Tibial artery (tissue), 4 donors: ENCODE measurements around the gene S1PR3.

Source experiments
- DNase-seq, 2 donors: peaks; one replicate each; pipeline ENCODE4 v3.0.0-alpha.2; 2019
- H3K27ac ChIP-seq, 2 donors: fragments of 200-600 bp; sonication (generic) in 1 of 2; 1 replicate in 1 of 2; 2 replicates in 1 of 2; pipeline ENCODE4 v1.5.1; 2018 to 2019; ENCODE audit warnings: mild to moderate bottlenecking in 1 of 2
- H3K27me3 ChIP-seq, 2 donors: fragments of 200-600 bp; sonication (generic) in 1 of 2; one replicate each; pipeline versions ENCODE4 v1.5.1 to v1.6.0; 2016 to 2019
- H3K36me3 ChIP-seq, 3 donors: fragments of 200-600 bp; sonication (generic) in 2 of 3; one replicate each; pipeline ENCODE4 v1.5.1; 2016 to 2019; ENCODE audit warnings: mild to moderate bottlenecking in 2 of 3
- H3K4me1 ChIP-seq, 4 donors: fragments of 200-600 bp; sonication (generic) in 2 of 4; 1 replicate in 3 of 4; 2 replicates in 1 of 4; pipeline ENCODE4 v1.5.1; 2016 to 2019
- H3K4me3 ChIP-seq, 2 donors: fragments of 200-600 bp; sonication (generic) in 1 of 2; 1 replicate in 1 of 2; 2 replicates in 1 of 2; pipeline ENCODE4 v1.5.1; 2018 to 2019; ENCODE audit warnings: mild to moderate bottlenecking in 2 of 2
- H3K9me3 ChIP-seq, 3 donors: fragments of 200-600 bp; sonication (generic) in 1 of 3; one replicate each; pipeline ENCODE4 v1.5.1; 2016 to 2019
- CTCF ChIP-seq, 2 experiments: fragments of 200-600 bp in 1 of 2; fragments of 450-650 bp in 1 of 2; IDR thresholded peaks; one replicate each; pipeline ENCODE4 v1.5.1; 2017 to 2019; ENCODE audit warnings: antibody characterized with exemption in 2 of 2, mild to moderate bottlenecking in 1 of 2, moderate library complexity in 1 of 2
- intact Hi-C: fragments of 100-400 bp; cut with DNase I; formaldehyde crosslinking; loops from one replicate; pipeline ENCODE4 v1.15.0; 2023; ENCODE audit warnings: low total_unique reads

The S1PR3 gene

GRCh38 chr9:89000973-89001916 lies 10.0 kb downstream of the S1PR3 start:
- Histone ChIP-seq H3K27me3 (no peaks in the 10 kb centered on the region), H3K36me3 (peaks cover 26 to 48% (median 39%) of the 10 kb centered on the region in 3 donors), H3K4me3 (no peak overlapping the region), H3K4me1 (peaks cover 8 to 55% (median 49%) of the 10 kb centered on the region in 4 donors), H3K27ac (peak overlapping the region; percentile 75 to 92), H3K9me3 (no peaks in the 10 kb centered on the region)
- intact Hi-C loops: loop anchor here (2.0 to 10.0 kb wide), 2 partner anchors 408 to 466 kb away; partner anchors contain the start of gene NXNL2
- DNase-seq: peak; percentile 91 to 94
- TF ChIP-seq CTCF (IDR thresholded peaks at IDR 0.05): peak; percentile 75 to 86

DNA sequence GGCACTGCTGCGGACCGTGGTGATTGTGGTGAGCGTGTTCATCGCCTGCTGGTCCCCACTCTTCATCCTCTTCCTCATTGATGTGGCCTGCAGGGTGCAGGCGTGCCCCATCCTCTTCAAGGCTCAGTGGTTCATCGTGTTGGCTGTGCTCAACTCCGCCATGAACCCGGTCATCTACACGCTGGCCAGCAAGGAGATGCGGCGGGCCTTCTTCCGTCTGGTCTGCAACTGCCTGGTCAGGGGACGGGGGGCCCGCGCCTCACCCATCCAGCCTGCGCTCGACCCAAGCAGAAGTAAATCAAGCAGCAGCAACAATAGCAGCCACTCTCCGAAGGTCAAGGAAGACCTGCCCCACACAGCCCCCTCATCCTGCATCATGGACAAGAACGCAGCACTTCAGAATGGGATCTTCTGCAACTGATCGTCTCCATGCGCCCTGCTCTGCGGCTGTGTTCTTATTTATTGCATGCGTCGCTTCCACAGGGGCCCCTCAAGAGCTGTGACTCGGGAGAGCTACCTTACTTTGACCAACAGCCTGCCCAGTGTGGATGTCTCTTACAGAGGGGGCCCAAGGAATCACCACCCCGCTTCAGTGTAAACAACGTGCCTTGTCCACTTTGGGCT lies 10.8 kb downstream of the S1PR3 start:
- DNase-seq: peak; percentile 3 to 61
- H3K27ac ChIP-seq: peak overlapping the region; percentile 75 to 92
- peaks cover 8 to 47% (median 44%) of the 10 kb centered on the region in 4 donors for H3K4me1 ChIP-seq
- H3K36me3 ChIP-seq: peaks cover 20 to 42% (median 35%) of the 10 kb centered on the region in 3 donors
- H3K4me3 ChIP-seq: no peak overlapping the region
- intact Hi-C loops: loop anchor here (2.0 to 10.0 kb wide), 2 partner anchors 409 to 467 kb away; partner anchors contain the start of gene NXNL2
- H3K27me3 ChIP-seq: no peaks in the 10 kb centered on the region
- TF ChIP-seq CTCF (IDR thresholded peaks at IDR 0.05): no peak
- no peaks in the 10 kb centered on the region for H3K9me3 ChIP-seq

DNA sequence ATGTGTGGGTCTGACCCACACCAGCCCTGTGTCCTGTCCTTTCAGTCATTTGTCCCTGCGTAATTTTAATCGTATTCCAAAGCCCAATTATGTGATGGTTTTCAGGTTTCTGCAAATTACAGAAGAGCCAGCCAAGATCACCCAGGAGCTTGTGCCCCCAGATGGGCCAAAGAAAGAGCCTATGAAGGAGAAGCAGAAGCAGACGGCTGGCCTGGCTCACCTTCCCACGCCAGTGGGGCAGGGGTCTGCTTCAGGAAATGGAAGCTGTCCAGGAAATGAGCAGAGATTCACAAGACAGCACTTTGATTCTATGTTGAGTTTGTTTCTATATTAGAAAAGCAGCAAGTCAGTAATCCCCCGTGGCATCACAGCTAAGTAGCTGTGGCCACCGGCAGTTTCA lies 11.7 kb downstream of the S1PR3 start:
- no peaks in the 10 kb centered on the region for H3K27me3 ChIP-seq
- no peaks in the 10 kb centered on the region for H3K9me3 ChIP-seq
- intact Hi-C loops: loop anchor here (10.0 kb wide), 1 partner anchor 468 kb away; the partner anchor contains the start of gene NXNL2
- H3K4me3 ChIP-seq: no peak overlapping the region
- H3K27ac ChIP-seq: no peak overlapping the region
- TF ChIP-seq CTCF (IDR thresholded peaks at IDR 0.05): no peak
- H3K36me3 ChIP-seq: peaks cover 16 to 42% (median 35%) of the 10 kb centered on the region in 3 donors
- DNase-seq: peak in 1 of 2 donors; percentile 42
- peaks cover 8 to 38% (median 36%) of the 10 kb centered on the region in 4 donors for H3K4me1 ChIP-seq

DNA sequence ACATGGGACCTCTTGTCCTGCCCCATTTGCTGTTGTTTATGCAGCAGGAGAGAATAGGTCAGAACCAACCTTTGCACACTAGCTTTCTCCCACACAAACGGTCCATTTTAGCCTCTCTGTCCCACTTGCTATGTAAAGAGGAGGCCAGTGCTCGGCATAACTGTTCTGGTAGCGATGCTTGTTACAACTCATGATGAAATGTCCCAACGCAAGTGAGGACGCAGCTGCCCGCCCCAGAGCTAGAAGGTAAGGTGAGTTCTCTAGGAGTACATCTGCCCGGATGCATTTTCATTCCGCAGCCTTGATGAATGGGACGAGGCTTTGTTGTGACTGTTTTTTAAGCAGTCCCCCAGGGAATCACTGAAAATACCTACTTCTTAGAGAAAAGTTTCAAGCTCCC lies 14.1 kb downstream of the S1PR3 start:
- Histone ChIP-seq H3K36me3 (peaks cover 16 to 42% (median 35%) of the 10 kb centered on the region in 3 donors), H3K27me3 (no peaks in the 10 kb centered on the region), H3K27ac (no peak overlapping the region), H3K4me1 (peaks cover 0 to 17% (median 14%) of the 10 kb centered on the region in 4 donors), H3K4me3 (no peak overlapping the region), H3K9me3 (no peaks in the 10 kb centered on the region)
- DNase-seq: peak in 1 of 2 donors; percentile 49
- intact Hi-C loops: loop anchor here (10.0 kb wide), 1 partner anchor 471 kb away; the partner anchor contains the start of gene NXNL2
- no peak for TF ChIP-seq CTCF (IDR thresholded peaks at IDR 0.05)

DNA sequence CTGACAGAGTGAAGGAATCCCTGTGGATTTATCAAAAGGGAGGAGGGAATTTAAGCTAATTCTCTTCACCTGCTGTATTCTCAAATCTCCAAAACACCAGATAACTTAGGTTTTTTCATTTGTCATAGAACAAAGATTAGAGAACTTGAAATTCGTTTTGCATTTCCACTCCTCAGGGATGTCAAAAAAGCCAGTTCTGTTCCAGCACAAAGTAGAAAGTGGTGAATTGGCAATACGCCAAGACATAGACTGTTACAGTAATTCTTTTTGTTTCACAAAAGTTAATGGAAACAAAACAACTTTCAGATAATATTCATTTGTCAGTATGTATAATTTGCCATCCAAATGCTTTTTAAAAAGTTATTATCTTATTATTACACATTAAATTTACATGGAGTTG lies 15.0 kb downstream of the S1PR3 start:
- Histone ChIP-seq H3K4me1 (peaks cover 0 to 8% (median 5%) of the 10 kb centered on the region in 4 donors), H3K4me3 (no peak overlapping the region), H3K27ac (no peak overlapping the region), H3K27me3 (no peaks in the 10 kb centered on the region), H3K36me3 (peaks cover 16 to 42% (median 35%) of the 10 kb centered on the region in 3 donors), H3K9me3 (no peaks in the 10 kb centered on the region)
- TF ChIP-seq CTCF (IDR thresholded peaks at IDR 0.05): no peak
- DNase-seq: no peak
- intact Hi-C loops: loop anchor here (10.0 kb wide), 1 partner anchor 471 kb away; the partner anchor contains the start of gene NXNL2
